Heart right ventricle (tissue), 16 donors: ENCODE measurements around the gene PIP4K2A. TPM values are rescaled to one million over a fixed set of nuclear protein-coding genes. Genes with fewer than 3 reads are reported as not detected.

ENCODE experiments used
- ATAC-seq, 8 donors: fragments of 200-7000 bp; cut with Tn5 transposase; one replicate each; pipeline ENCODE4 v1.9.1; 2020; ENCODE audit warnings: mild to moderate bottlenecking in 8 of 8, moderate library complexity in 8 of 8, moderate number of reproducible peaks in 1 of 8
- DNase-seq, 2 donors: peaks; one replicate each; pipeline ENCODE4 v3.0.0-alpha.2; 2020
- H3K27ac ChIP-seq, 10 donors: fragments of 200-600 bp; sonication (generic) in 2 of 10; one replicate each; pipeline versions ENCODE4 v1.5.0 to v1.8.0; 2020 to 2022; ENCODE audit warnings: mild to moderate bottlenecking in 3 of 10
- H3K27me3 ChIP-seq, 7 donors: fragments of 200-600 bp; one replicate each; pipeline ENCODE4 v1.8.0; 2021 to 2022; ENCODE audit warnings: mild to moderate bottlenecking in 2 of 7
- H3K36me3 ChIP-seq, 9 donors: fragments of 200-600 bp; sonication (generic) in 1 of 9; one replicate each; pipeline versions ENCODE4 v1.5.0 to v1.8.0; 2020 to 2022; ENCODE audit warnings: mild to moderate bottlenecking in 2 of 9
- H3K4me1 ChIP-seq, 9 donors: fragments of 200-600 bp; sonication (generic) in 1 of 9; one replicate each; pipeline versions ENCODE4 v1.5.0 to v1.8.0; 2020 to 2022; ENCODE audit warnings: mild to moderate bottlenecking in 4 of 9
- H3K4me3 ChIP-seq, 10 donors: fragments of 200-600 bp; sonication (generic) in 2 of 10; one replicate each; pipeline versions ENCODE4 v1.5.0 to v1.8.0; 2020 to 2022; ENCODE audit warnings: mild to moderate bottlenecking in 7 of 10, moderate library complexity in 2 of 10
- H3K9me3 ChIP-seq, 11 donors: fragments of 200-600 bp in 10 of 11; sonication (generic) in 2 of 11; one replicate each; pipeline versions ENCODE4 v1.5.0 to v1.8.0; 2013 to 2022; ENCODE audit warnings: mild to moderate bottlenecking in 2 of 11, control low read depth in 1 of 11, moderate library complexity in 1 of 11
- WGBS, 2 donors: extraction: QIAGEN DNeasy Blood & Tissue Kit; methylation state at CpG; one replicate each; pipeline ENCODE4 v1.1.7; 2013; ENCODE audit warnings: inconsistent platforms in 1 of 2; 5-methylcytosine and 5-hydroxymethylcytosine counted together
- intact Hi-C, 10 donors: fragments of 100-400 bp; cut with DNase I; formaldehyde crosslinking; loops; one replicate each; pipeline versions ENCODE4 v1.11.1 to v1.14.2; 2022
- polyA plus RNA-seq, 2 donors: library from polyadenylated mRNA; stranded (reverse); fragments of 200-250 nt; gene quantifications; one replicate each; pipeline ENCODE4 v1.2.3, GENCODE V29; 2013
- total RNA-seq, 10 donors: library from RNA; stranded (reverse); fragmentation: NEBNext Ultra II Directional in 3 of 10; extraction: Animal tissue kit (Norgen Biotek cat#: 25700) in 3 of 10; gene quantifications; one replicate each; pipeline versions ENCODE4 v1.2.1 to v1.2.4, GENCODE V29; 2021 to 2023
- TF ChIP-seq, protein P1 (sequence below), 9 donors: fragments of 200-600 bp; sonication (generic) in 2 of 9; IDR thresholded peaks; one replicate each; pipeline versions ENCODE4 v1.5.0 to v1.8.0; 2021 to 2022; ENCODE audit warnings: antibody characterized with exemption in 9 of 9, mild to moderate bottlenecking in 5 of 9, moderate library complexity in 1 of 9
- donor health status: Arrhythmogenic right ventricular cardiomyopathy.
- donor health status: ischemic (EF 13 %, LVEDD 7.1; RV severe dilation, severe dysfunction).
- donor health status: healthy with polysubstance abuse.
- donor health status: DM: no; HTN: yes; CAD: no.
- donor health status: DM: no; HTN: no; CAD: no.
- donor health status: ischemic (EF 25% LVEDD 6.9; RV normal size, moderate dysfunction).
- donor health status: ischemic (EF 25% LVEDD 5.7; RV mildly dilated, moderate dysfunction).
- donor health status: healthy.
- donor health status: DM: yes; HTN: yes; CAD: no.
- donor health status: Ischemic cardiomyopathy.
- donor health status: ischemic (EF 35%, LVEDD 5.7; RV mildly dilated, moderate dysfunction).
- donor health status: nonischemic (EF 11% LVEDD 7.7; RV severe dilation, severe dysfunction).
- donor health status: DM: yes; HTN: yes; CAD: no.
- donor health status: PGD.
- donor health status: ischemic (EF 29% LVEDD 5.4; RV normal size, mild dysfunction).
- donor health status: nonischemic (EF 23%, LVEDD 6.1; RV moderate dilation, normal function).

PIP4K2A gene
- total and polyA plus RNA-seq, 12 donors: 6.0 to 29.1 (median 13.3) TPM

DNA sequence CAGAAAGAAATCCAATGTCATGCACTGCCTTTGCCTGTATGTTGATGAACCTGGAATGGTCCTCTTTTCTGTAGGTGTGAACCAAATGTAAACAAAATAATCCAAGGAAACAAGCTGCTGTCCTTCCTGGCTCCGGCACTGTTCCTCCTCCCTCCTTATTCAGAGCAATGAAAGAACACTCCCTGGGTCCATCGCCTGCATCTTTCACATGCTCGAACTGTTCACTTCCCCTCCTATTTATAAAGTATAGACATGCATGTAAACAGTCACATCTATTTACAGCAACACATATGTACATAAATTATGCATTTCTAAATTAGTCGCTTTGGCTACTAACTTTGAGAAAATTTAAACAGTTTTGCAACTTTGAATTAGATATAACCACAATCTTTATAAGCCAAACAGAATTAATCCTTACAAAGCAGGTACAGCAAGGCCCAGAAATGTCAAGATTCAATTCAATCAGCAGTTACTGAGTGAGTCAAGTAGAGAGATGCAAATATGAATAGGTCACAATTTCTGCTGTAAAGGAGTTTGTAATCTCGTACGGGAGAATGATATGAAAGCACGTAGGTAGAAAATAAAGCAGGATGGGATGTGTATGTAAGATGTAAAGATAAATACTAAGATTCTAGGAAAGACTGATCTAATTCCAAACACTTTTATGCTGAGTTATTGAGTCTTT, 162.6 kb downstream of the PIP4K2A start:
- 93 to 94% methylated on average over 7 of the region's 7 CpGs for WGBS, 2 donors
- TF ChIP-seq, protein P1, sequence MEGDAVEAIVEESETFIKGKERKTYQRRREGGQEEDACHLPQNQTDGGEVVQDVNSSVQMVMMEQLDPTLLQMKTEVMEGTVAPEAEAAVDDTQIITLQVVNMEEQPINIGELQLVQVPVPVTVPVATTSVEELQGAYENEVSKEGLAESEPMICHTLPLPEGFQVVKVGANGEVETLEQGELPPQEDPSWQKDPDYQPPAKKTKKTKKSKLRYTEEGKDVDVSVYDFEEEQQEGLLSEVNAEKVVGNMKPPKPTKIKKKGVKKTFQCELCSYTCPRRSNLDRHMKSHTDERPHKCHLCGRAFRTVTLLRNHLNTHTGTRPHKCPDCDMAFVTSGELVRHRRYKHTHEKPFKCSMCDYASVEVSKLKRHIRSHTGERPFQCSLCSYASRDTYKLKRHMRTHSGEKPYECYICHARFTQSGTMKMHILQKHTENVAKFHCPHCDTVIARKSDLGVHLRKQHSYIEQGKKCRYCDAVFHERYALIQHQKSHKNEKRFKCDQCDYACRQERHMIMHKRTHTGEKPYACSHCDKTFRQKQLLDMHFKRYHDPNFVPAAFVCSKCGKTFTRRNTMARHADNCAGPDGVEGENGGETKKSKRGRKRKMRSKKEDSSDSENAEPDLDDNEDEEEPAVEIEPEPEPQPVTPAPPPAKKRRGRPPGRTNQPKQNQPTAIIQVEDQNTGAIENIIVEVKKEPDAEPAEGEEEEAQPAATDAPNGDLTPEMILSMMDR (IDR thresholded peaks at IDR 0.05): no peak
- intact Hi-C loops: loop anchor here in 1 of 10 donors (10.0 kb wide), 1 partner anchor 107 kb away; no protein-coding TSS in a partner anchor
- H3K27ac ChIP-seq: no peak overlapping the region
- no peak overlapping the region for H3K4me3 ChIP-seq
- ATAC-seq (no peak), DNase-seq (no peak)
- H3K9me3 ChIP-seq: no peaks in the 10 kb centered on the region
- H3K27me3 ChIP-seq: no peaks in the 10 kb centered on the region
- peaks cover 0 to 68% (median 0%) of the 10 kb centered on the region in 9 donors for H3K36me3 ChIP-seq
- H3K4me1 ChIP-seq: peaks cover 0 to 19% (median 5%) of the 10 kb centered on the region in 9 donors

DNA sequence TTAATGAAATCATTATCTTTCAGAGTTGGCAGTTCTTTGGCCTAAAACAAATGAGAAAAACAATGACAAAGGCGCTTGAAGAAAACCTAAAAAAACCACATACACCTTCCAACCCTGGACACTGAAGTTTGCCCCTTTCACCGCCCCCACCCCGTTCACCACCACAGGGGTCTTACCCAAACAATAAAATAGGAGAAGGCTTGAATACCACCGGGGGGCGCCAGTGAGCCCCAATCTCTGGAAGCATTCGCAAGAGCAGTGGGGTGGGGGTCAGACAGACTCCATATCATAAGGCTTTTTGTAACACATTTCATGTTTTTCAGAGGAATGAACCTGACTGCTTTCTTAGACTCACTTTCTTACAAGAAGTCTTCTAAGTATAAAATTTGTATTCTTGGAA, 163.6 kb downstream of the PIP4K2A start:
- ATAC-seq (no peak), DNase-seq (peak; percentile 29 to 46)
- H3K27ac ChIP-seq: no peak overlapping the region
- H3K9me3 ChIP-seq: no peaks in the 10 kb centered on the region
- H3K36me3 ChIP-seq: peaks cover 0 to 79% (median 0%) of the 10 kb centered on the region in 9 donors
- WGBS, 2 donors: 52 to 57% methylated on average over 6 of the region's 6 CpGs
- no peaks in the 10 kb centered on the region for H3K27me3 ChIP-seq
- TF ChIP-seq, protein P1 (IDR thresholded peaks at IDR 0.05): peak; percentile 10 to 66 (median 57)
- intact Hi-C loops: loop anchor here in 1 of 10 donors (10.0 kb wide), 1 partner anchor 106 kb away; no protein-coding TSS in a partner anchor
- H3K4me3 ChIP-seq: no peak overlapping the region
- H3K4me1 ChIP-seq: peaks cover 0 to 19% (median 5%) of the 10 kb centered on the region in 9 donors

DNA sequence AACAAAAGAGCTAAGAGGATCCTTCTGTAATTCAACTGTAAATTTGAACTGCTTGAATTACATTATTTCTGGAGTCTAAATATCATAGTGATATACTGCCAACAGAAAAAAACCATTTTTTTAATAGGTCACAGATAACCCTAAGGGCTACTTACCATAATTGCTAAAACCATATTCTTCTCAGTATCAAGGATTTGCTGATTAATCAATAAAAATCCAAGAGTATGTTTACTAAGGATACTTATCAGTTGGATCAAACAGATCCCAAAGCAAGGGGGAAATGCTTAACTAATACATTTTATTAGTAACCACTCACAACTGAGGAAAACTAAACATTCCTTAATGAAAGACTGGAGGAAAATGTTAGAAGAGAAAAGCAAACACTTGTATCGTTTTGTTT, 166.0 kb downstream of the PIP4K2A start:
- 93 to 100% methylated on average over 1 of the region's 1 CpG for WGBS, 2 donors
- DNase-seq (no peak), ATAC-seq (no peak)
- Histone ChIP-seq H3K4me3 (no peak overlapping the region), H3K36me3 (peaks cover 0 to 84% (median 0%) of the 10 kb centered on the region in 9 donors), H3K27ac (no peak overlapping the region), H3K9me3 (no peaks in the 10 kb centered on the region), H3K27me3 (no peaks in the 10 kb centered on the region), H3K4me1 (peaks cover 0 to 10% (median 3%) of the 10 kb centered on the region in 9 donors)
- intact Hi-C loops: no loop called here
- TF ChIP-seq, protein P1 (IDR thresholded peaks at IDR 0.05): no peak

DNA sequence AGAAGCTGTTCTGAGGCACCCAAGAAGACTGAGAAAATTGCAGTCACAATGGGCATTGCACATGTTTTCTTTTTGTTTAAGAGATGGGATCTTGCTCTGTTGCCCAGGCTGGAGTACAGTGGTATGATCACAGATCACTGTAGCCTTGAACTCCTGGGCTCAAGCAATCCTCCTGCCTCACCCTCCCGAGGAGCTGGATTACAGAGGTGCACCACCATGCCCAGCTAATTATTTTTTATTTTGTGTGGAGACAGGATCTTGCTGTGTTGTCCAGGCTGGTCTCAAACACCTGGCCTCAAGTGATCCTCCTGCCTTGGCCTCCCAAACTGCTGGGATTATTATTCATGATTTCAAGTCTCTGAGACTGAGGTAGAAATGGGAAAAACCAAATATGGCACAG, 168.7 kb downstream of the PIP4K2A start:
- peaks cover 0 to 97% (median 6%) of the 10 kb centered on the region in 9 donors for H3K36me3 ChIP-seq
- intact Hi-C loops: no loop called here
- no peak overlapping the region for H3K4me3 ChIP-seq
- TF ChIP-seq, protein P1 (IDR thresholded peaks at IDR 0.05): no peak
- H3K9me3 ChIP-seq: no peaks in the 10 kb centered on the region
- no peak overlapping the region for H3K27ac ChIP-seq
- 100% methylated on average over 1 of the region's 1 CpG for WGBS, 2 donors
- DNase-seq (no peak), ATAC-seq (no peak)
- H3K27me3 ChIP-seq: no peaks in the 10 kb centered on the region
- H3K4me1 ChIP-seq: peaks cover 0 to 13% (median 0%) of the 10 kb centered on the region in 9 donors
